Measurements from ENCODE around the gene MRGPRX4. TPM values are rescaled to one million over a fixed set of nuclear protein-coding genes. Genes with fewer than 3 reads are reported as not detected.

MRGPRX4 gene
- total RNA-seq, 1 experiment from 2014 or later, result not detected

DNA sequence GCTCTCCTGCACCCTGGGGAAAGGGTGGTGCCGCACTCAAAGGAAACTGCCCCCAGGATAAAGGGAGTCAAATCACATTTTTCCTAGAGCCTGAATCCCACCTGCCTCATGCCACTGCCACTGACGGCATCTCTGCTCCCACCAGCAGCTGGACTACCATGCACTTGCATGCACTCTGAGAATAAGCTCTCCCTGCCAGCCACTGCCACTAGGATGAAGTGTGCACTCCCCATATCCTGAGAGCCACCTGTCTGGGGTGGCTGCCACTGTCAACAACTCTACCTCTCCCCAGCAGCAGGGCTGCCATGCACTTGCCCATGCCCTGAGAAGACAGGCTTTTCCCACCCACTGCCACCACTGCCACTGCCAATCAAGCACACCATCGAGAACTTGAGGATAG lies 31.6 kb downstream of the MRGPRX4 start:
- DNase-seq (ENCODE audit: low spot score), result no peak
- in situ Hi-C loops (cut with HindIII; ENCODE audit: low sequenced_read_pairs), result no loop called here

DNA sequence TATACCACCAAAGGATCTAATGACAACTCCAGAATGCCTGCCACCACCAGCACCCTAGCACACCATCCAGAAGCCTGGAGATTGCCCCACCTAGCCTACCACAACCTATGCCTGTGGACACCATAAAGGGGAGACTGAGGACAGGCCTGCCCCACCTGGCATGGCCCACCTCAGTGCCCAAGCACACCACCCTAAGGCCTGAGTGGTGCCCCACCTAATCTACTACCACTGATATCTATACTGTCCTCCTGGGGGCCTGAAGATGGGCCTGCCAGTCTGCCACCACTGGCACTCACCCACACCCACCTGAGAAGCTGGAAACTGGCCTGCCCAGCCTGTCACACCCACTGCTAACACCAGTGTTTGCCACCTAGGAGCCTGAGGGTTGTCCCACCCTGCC lies 32.1 kb downstream of the MRGPRX4 start:
- in situ Hi-C loops (cut with HindIII; ENCODE audit: low sequenced_read_pairs), result no loop called here
- DNase-seq (ENCODE audit: low spot score), result no peak

DNA sequence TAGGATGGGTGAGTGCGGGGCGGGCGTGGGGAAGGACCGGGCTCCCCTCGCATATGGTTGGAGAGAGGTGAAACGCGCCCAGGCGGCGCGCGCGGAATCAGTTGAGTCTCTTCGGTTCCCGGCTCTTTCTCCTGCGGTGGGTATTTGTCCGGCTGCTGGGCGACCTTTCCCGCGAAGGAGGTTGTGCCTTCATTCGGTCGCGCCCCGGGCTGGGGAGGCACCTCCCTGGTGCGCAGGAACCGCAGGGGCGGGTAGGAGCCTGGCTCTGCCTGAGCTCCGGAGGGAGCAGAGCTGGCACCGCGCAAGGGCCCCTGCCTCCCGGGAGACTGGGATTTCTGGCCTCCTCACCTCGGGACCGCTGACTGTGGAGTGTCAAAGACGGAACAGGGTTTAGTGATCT lies 36.4 kb downstream of the MRGPRX4 start:
- DNase-seq (ENCODE audit: low spot score), result no peak
- in situ Hi-C loops (cut with HindIII; ENCODE audit: low sequenced_read_pairs), result no loop called here

DNA sequence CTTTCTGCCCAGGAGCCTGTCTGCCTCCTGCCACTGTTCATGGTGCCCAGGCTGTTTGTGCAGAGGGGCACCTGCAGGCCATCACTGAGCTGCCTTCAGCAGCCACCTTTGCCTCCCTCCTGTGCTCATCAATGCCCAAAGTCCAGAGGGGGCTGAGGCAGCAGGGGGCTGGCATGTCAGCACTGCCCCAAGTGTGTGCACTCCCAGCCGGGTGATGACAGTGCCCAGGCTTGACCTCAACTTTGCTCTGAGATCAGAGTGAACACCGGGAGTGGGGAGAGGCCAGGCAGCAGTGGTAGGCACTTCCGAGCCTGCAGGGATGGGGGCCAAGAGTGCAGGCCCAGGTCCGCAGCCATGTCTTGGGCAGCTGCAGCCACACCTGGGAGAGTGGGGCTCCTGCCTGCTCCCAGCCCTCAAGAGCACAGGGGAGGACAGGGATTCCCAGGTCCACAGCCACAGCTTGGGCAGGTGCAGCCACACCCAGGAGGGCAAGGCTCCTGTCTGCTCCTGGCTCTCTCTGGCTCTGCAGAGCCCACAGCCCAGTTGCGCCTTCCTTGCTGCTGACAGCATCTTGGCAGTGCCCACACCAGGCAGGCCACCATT lies 48.7 kb downstream of the MRGPRX4 start:
- DNase-seq (ENCODE audit: low spot score), result no peak
- in situ Hi-C loops (cut with HindIII; ENCODE audit: low sequenced_read_pairs), result no loop called here

DNA sequence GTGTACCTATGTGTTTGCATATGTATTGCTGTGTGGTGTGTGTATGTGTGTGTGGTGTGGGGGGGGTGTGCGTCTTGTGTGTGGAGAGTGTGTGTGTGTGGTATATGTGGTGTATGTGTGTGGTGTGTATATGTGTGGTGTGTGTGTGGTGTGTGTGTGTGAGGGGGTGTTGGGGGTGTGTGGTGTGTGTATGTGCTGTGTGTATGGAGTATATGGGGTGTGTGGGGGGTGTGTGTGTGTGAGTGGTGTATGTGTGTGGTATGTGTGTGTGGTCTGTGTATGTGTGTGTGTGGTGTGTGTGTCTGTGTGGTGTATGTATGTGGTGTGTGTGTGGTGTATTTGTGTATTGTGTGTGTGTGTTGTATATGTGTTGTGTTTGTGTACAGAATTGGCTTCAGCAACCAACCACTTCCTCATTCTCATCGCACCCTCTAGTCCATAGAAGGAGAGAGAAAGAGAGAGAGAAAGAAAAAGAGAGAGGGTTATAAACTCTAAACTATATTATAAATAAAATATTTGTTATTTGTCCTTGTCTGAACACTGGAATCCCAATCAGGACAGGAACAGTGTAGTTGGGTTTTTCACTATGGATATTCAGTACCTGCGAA lies 50.3 kb downstream of the MRGPRX4 start:
- no peak for DNase-seq (ENCODE audit: low spot score)
- in situ Hi-C loops (cut with HindIII; ENCODE audit: low sequenced_read_pairs), result no loop called here

Other genes with a start within 250 kb of the MRGPRX4 start
- 28.2 and 111 TPM in 2 replicates for gene SERGEF, start 159.8 kb upstream of the MRGPRX4 start, total RNA-seq (2014; rRNA removed; shearing (Covaris generic))
- 0.25 TPM in 1 of 2 replicates, not detected in the other for gene TPH1, start 126.6 kb upstream of the MRGPRX4 start, total RNA-seq (2014; rRNA removed; shearing (Covaris generic))
- gene SAAL1, start 66.8 kb upstream of the MRGPRX4 start, total RNA-seq (2014; rRNA removed; shearing (Covaris generic)), result 37.7 and 37.9 TPM in 2 replicates
- not detected in 2 replicates for gene MRGPRX3, start 40.3 kb upstream of the MRGPRX4 start, total RNA-seq (2014; rRNA removed; shearing (Covaris generic))
- gene SAA4, start 64.0 kb downstream of the MRGPRX4 start, total RNA-seq (2014; rRNA removed; shearing (Covaris generic)), result not detected in 2 replicates
- gene SAA2, start 75.8 kb downstream of the MRGPRX4 start, total RNA-seq (2014; rRNA removed; shearing (Covaris generic)), result not detected in 2 replicates
- gene SAA1, start 93.4 kb downstream of the MRGPRX4 start, total RNA-seq (2014; rRNA removed; shearing (Covaris generic)), result 3.3 and 4.6 TPM in 2 replicates
- 26.4 and 33.0 TPM in 2 replicates for gene HPS5, start 149.3 kb downstream of the MRGPRX4 start, total RNA-seq (2014; rRNA removed; shearing (Covaris generic))
- gene GTF2H1, start 149.7 kb downstream of the MRGPRX4 start, total RNA-seq (2014; rRNA removed; shearing (Covaris generic)), result 67.3 and 111 TPM in 2 replicates
- gene LDHA, start 221.7 kb downstream of the MRGPRX4 start, total RNA-seq (2014; rRNA removed; shearing (Covaris generic)), result 543 and 699 TPM in 2 replicates
- gene LDHC, start 239.5 kb downstream of the MRGPRX4 start, total RNA-seq (2014; rRNA removed; shearing (Covaris generic)), result not detected in 2 replicates

Measured in G401 (cell line).